ENCODE measurements around the gene EIF3B. TPM values are rescaled to one million over a fixed set of nuclear protein-coding genes. Genes with fewer than 3 reads are reported as not detected.

Gene EIF3B
- total and polyA plus RNA-seq, 9 of the 15 experiments (the other 6 are each of a cell fraction or from before 2014, with no cell fraction given), result 25.9 to 494 (median 357) TPM

- BruUV-seq (replicated peaks), result no TSS peak
- H3K27me3 ChIP-seq (ENCODE audit: control insufficient read depth in 2 of 2, insufficient read depth in 2 of 2, low read length in 2 of 2), result no peaks in the 10 kb centered on the region
- no peak overlapping the region for H3K27ac ChIP-seq (ENCODE audit: extremely low read depth, low read depth, low read length)
- intact Hi-C loops (cut with micrococcal nuclease), result no loop called here
- FAIRE-seq, result no peak
- H3K4me1 ChIP-seq (replicated peaks in 1 of 2; ENCODE audit: control insufficient read depth in 2 of 2, insufficient read depth in 2 of 2, low read length in 2 of 2), result peaks cover 5 to 29% of the 10 kb centered on the region in 2 experiments; a peak in 2 of 5 replicates
- H3K9me3 ChIP-seq (replicated peaks; ENCODE audit: control insufficient read depth, insufficient read depth, low read depth, low read length), result no peaks in the 10 kb centered on the region
- H4K20me1 ChIP-seq (replicated peaks; ENCODE audit: control insufficient read depth, insufficient read depth, low read length), result no peaks in the 10 kb centered on the region
- POLR2A ChIA-PET, result no interaction called here
- no peak overlapping the region for H3K4me3 ChIP-seq
- 83% methylated on average over 5 of the region's 5 CpGs for WGBS (ENCODE audit: insufficient coverage, low coverage, missing lambda C conversion rate)
- H3K4me2 ChIP-seq (ENCODE audit: insufficient read depth, low read length), result no peak overlapping the region
- no peak for DNase-seq (ENCODE audit: extremely low read depth in 1 of 4, low spot score in 3 of 4)
- H2AFZ ChIP-seq (ENCODE audit: low read depth, low read length), result no peak overlapping the region
- CTCF ChIA-PET (ENCODE audit: low intra/inter-chr PET ratio), result no interaction called here
- H3K9me1 ChIP-seq (ENCODE audit: control insufficient read depth, insufficient read depth, low read length), result no peaks in the 10 kb centered on the region
- TF ChIP-seq ARHGAP35 (IDR thresholded peaks at IDR 0.05; ENCODE audit: partially characterized antibody), result no peak
- TF ChIP-seq HMG20A (CRISPR knock-in tag; conservative IDR thresholded peaks at IDR 0.05), result no peak
- TF ChIP-seq CREBBP (IDR thresholded peaks at IDR 0.05; ENCODE audit: low read depth, low read length), result no peak
- no peak for TF ChIP-seq BRF1 (IDR thresholded peaks at IDR 0.05; ENCODE audit: borderline replicate concordance, extremely low read depth, insufficient read length)
- TF ChIP-seq KDM5B (IDR thresholded peaks at IDR 0.05; ENCODE audit: insufficient replicate concordance, low read depth, low read length), result no peak
- TF ChIP-seq ATF1 (CRISPR knock-in tag; IDR thresholded peaks at IDR 0.05), result no peak
- TF ChIP-seq ATF1 (tag; IDR thresholded peaks at IDR 0.05), result no peak
- no peak for TF ChIP-seq DIDO1 (tag; IDR thresholded peaks at IDR 0.05; ENCODE audit: low read depth)
- TF ChIP-seq TBL1XR1 (IDR thresholded peaks at IDR 0.05; ENCODE audit: low read length in 2 of 2), result no peak
- TF ChIP-seq NCOA4 (IDR thresholded peaks at IDR 0.05; ENCODE audit: partially characterized antibody), result no peak
- no peak for TF ChIP-seq FOXJ2 (tag; IDR thresholded peaks at IDR 0.05)
- TF ChIP-seq ZNF518B (CRISPR knock-in tag; IDR thresholded peaks at IDR 0.05), result no peak
- TF ChIP-seq PATZ1 (CRISPR knock-in tag; IDR thresholded peaks at IDR 0.05; ENCODE audit: borderline replicate concordance), result no peak
- no peak for TF ChIP-seq RBM34 (IDR thresholded peaks at IDR 0.05; ENCODE audit: borderline replicate concordance, insufficient read depth, low read length)
- no peak for TF ChIP-seq MBD2 (IDR thresholded peaks at IDR 0.05; ENCODE audit: borderline replicate concordance, low read depth)
- no peaks in the 10 kb centered on the region for H3K79me2 ChIP-seq (ENCODE audit: control insufficient read depth, insufficient read depth, low read length)
- H3K9ac ChIP-seq (ENCODE audit: insufficient read depth in 1 of 2, low read depth in 2 of 2, low read length in 2 of 2), result no peak overlapping the region; a peak in 1 of 4 replicates
- H3K36me3 ChIP-seq (ENCODE audit: control insufficient read depth, insufficient read depth, low read length), result no peaks in the 10 kb centered on the region
- ATAC-seq, result no peak
- in situ Hi-C loops (cut with MboI), result no loop called here
These were observed 34.0 kb downstream of the EIF3B start for GRCh38 chr7:2388637-2388954.

Data from K562 (cell line).